Fibroblast of lung (primary cell): ENCODE data around the gene CH25H. TPM values are rescaled to one million over a fixed set of nuclear protein-coding genes. Genes with fewer than 3 reads are reported as not detected.

ENCODE experiments used
- DNase-seq, 2 donors: peaks; one replicate each; pipeline versions ENCODE4 v3.0.0 to v3.0.0-alpha.2; 2010; ENCODE audit warnings: low read depth in 2 of 2
- H2AFZ ChIP-seq: 2 replicates; pipeline ENCODE4 v1.5.1; 2012; ENCODE audit warnings: low read length, control low read depth, inconsistent platforms
- H3K27ac ChIP-seq: 2 replicates; pipeline ENCODE4 v1.5.1; 2011; ENCODE audit warnings: low read length, control low read depth; ENCODE audit not compliant: insufficient read depth
- H3K27me3 ChIP-seq: 2 replicates; pipeline ENCODE4 v1.5.1; 2011; ENCODE audit warnings: mild to moderate bottlenecking, low read length; ENCODE audit not compliant: control insufficient read depth, insufficient read depth
- H3K36me3 ChIP-seq: 2 replicates; pipeline ENCODE4 v1.5.1; 2011; ENCODE audit warnings: low read length; ENCODE audit not compliant: control insufficient read depth, insufficient read depth
- H3K4me1 ChIP-seq: 2 replicates; pipeline ENCODE4 v1.5.1; 2011; ENCODE audit warnings: low read length; ENCODE audit not compliant: control insufficient read depth, insufficient read depth; ENCODE audit errors: extremely low read depth
- H3K4me2 ChIP-seq: 2 replicates; pipeline ENCODE4 v1.5.1; 2011; ENCODE audit warnings: low read length, control low read depth; ENCODE audit not compliant: insufficient read depth; ENCODE audit errors: extremely low read depth
- H3K4me3 ChIP-seq, 4 experiments: fragments of 200-600 bp in 1 of 4; sonication (generic) in 1 of 4; replicated peaks in 1 of 4; 2 replicates each; pipeline ENCODE4 v1.5.1; 2011 to 2016; ENCODE audit warnings: low read length in 4 of 4, low read depth in 3 of 4, mild to moderate bottlenecking in 3 of 4, control low read depth in 2 of 4, inconsistent platforms in 1 of 4, mixed read lengths in 1 of 4; ENCODE audit not compliant: insufficient read depth in 1 of 4; ENCODE audit errors: control extremely low read depth in 1 of 4
- H3K79me2 ChIP-seq: 2 replicates; pipeline ENCODE4 v1.5.1; 2012; ENCODE audit warnings: mild to moderate bottlenecking, low read length, inconsistent platforms; ENCODE audit not compliant: control insufficient read depth, insufficient read depth
- H3K9ac ChIP-seq: 2 replicates; pipeline ENCODE4 v1.5.1; 2011; ENCODE audit warnings: mild to moderate bottlenecking, low read length, control low read depth; ENCODE audit not compliant: insufficient read depth
- H3K9me3 ChIP-seq: 2 replicates; pipeline ENCODE4 v1.5.1; 2012; ENCODE audit warnings: low read depth, low read length; ENCODE audit not compliant: control insufficient read depth, insufficient read depth
- H4K20me1 ChIP-seq: 2 replicates; pipeline ENCODE4 v1.5.1; 2011; ENCODE audit warnings: low read length; ENCODE audit not compliant: control insufficient read depth, insufficient read depth; ENCODE audit errors: extremely low read depth
- CTCF ChIP-seq, 2 donors: IDR thresholded peaks in 1 of 2; conservative IDR thresholded peaks in 1 of 2; 1 replicate in 1 of 2; 2 replicates in 1 of 2; pipeline ENCODE4 v1.5.1; 2011 to 2012; ENCODE audit warnings: low read length in 2 of 2, control low read depth in 1 of 2, inconsistent platforms in 1 of 2, low read depth in 1 of 2, mild to moderate bottlenecking in 1 of 2
- EZH2 ChIP-seq: IDR thresholded peaks from 2 replicates; pipeline ENCODE4 v1.5.1; 2012; ENCODE audit warnings: low read length, control low read depth, mild to moderate bottlenecking; ENCODE audit errors: missing control alignments
- polyA plus RNA-seq, 2 donors: library from polyadenylated mRNA; depleted of rRNA in 1 of 2; stranded (reverse) in 1 of 2; unstranded in 1 of 2; fragments of >200 nt; gene quantifications; 2 replicates each; pipeline ENCODE4 v1.2.1, GENCODE V29; 2011 to 2012; ENCODE audit warnings: missing spikeins in 1 of 2
- total RNA-seq: library from RNA; depleted of rRNA; stranded (reverse); fragments of >200 nt; gene quantifications from 2 replicates; pipeline ENCODE4 v1.2.1, GENCODE V29; 2014

CH25H gene
- total and polyA plus RNA-seq, 2 donors (not counting 1 experiment from before 2014, with no cell fraction given) = 1.7 to 17.7 TPM

GRCh38 chr10:89215511-89215910, 8.4 kb upstream of the CH25H start:
- Histone ChIP-seq H4K20me1 (no peaks in the 10 kb centered on the region), H3K27ac (no peak overlapping the region), H3K4me3 (no peak overlapping the region), H3K27me3 (no peaks in the 10 kb centered on the region), H3K4me2 (no peak overlapping the region), H2AFZ (no peak overlapping the region), H3K79me2 (no peaks in the 10 kb centered on the region), H3K36me3 (peaks cover 3% of the 10 kb centered on the region), H3K9ac (no peak overlapping the region), H3K4me1 (no peaks in the 10 kb centered on the region), H3K9me3 (no peaks in the 10 kb centered on the region)
- no peak for DNase-seq
- TF ChIP-seq EZH2 = no peak
- no peak for TF ChIP-seq CTCF (conservative IDR thresholded peaks at IDR 0.05 in 1 of 2, IDR thresholded peaks at IDR 0.05 in 1 of 2; ENCODE audit: low read depth in 1 of 2, low read length in 2 of 2)

- H4K20me1 ChIP-seq = no peaks in the 10 kb centered on the region
- H3K9ac ChIP-seq = no peak overlapping the region
- no peaks in the 10 kb centered on the region for H3K9me3 ChIP-seq
- no peak overlapping the region for H3K27ac ChIP-seq
- H3K79me2 ChIP-seq = no peaks in the 10 kb centered on the region
- no peak for TF ChIP-seq EZH2
- TF ChIP-seq CTCF (conservative IDR thresholded peaks at IDR 0.05 in 1 of 2, IDR thresholded peaks at IDR 0.05 in 1 of 2; ENCODE audit: low read depth in 1 of 2, low read length in 2 of 2) = no peak
- H3K4me2 ChIP-seq = no peak overlapping the region
- H3K4me3 ChIP-seq = no peak overlapping the region
- H2AFZ ChIP-seq = no peak overlapping the region
- H3K27me3 ChIP-seq = no peaks in the 10 kb centered on the region
- H3K36me3 ChIP-seq = peaks cover 3% of the 10 kb centered on the region
- no peaks in the 10 kb centered on the region for H3K4me1 ChIP-seq
- DNase-seq = no peak
These were observed 7.5 kb upstream of the CH25H start for GRCh38 chr10:89214566-89215165.

- H3K9ac ChIP-seq = no peak overlapping the region
- peak; percentile 49 to 50 for TF ChIP-seq CTCF (conservative IDR thresholded peaks at IDR 0.05 in 1 of 2, IDR thresholded peaks at IDR 0.05 in 1 of 2; ENCODE audit: low read depth in 1 of 2, low read length in 2 of 2)
- no peak for TF ChIP-seq EZH2
- no peak overlapping the region for H3K4me2 ChIP-seq
- DNase-seq = peak; percentile 44 to 69
- H3K9me3 ChIP-seq = no peaks in the 10 kb centered on the region
- no peak overlapping the region for H2AFZ ChIP-seq
- H3K4me1 ChIP-seq = no peaks in the 10 kb centered on the region
- H3K79me2 ChIP-seq = no peaks in the 10 kb centered on the region
- H3K36me3 ChIP-seq = peaks cover 3% of the 10 kb centered on the region
- H4K20me1 ChIP-seq = no peaks in the 10 kb centered on the region
- no peak overlapping the region for H3K4me3 ChIP-seq
- H3K27ac ChIP-seq = no peak overlapping the region
- H3K27me3 ChIP-seq = no peaks in the 10 kb centered on the region
These were observed 6.2 kb upstream of the CH25H start for GRCh38 chr10:89213191-89213808.
